HG03095 (cell line): ENCODE results near the gene PIM1.
A peak's percentile ranks its signal among the peaks of the same experiment; 100 is the strongest.

ENCODE experiments used
- ATAC-seq: cut with Tn5 transposase; IDR thresholded peaks from one replicate; pipeline ENCODE4 v1.9.1; 2021; ENCODE audit warnings: moderate library complexity; ENCODE audit not compliant: unreplicated experiment

Gene PIM1

GRCh38 chr6:37137201-37138090, 32.5 kb upstream of the PIM1 start:
- ATAC-seq, result no peak

GRCh38 chr6:37138856-37139229, 31.1 kb upstream of the PIM1 start:
- no peak for ATAC-seq

GRCh38 chr6:37139230-37139962, 30.6 kb upstream of the PIM1 start:
- no peak for ATAC-seq

GRCh38 chr6:37140145-37140544, 29.8 kb upstream of the PIM1 start:
- ATAC-seq, result no peak

GRCh38 chr6:37141281-37142049, 28.5 kb upstream of the PIM1 start:
- no peak for ATAC-seq

GRCh38 chr6:37142050-37142614, 27.8 kb upstream of the PIM1 start:
- ATAC-seq, result no peak

- ATAC-seq, result no peak
Observed at GRCh38 chr6:37143585-37143984, 26.4 kb upstream of the PIM1 start.

GRCh38 chr6:37145443-37145842, 24.5 kb upstream of the PIM1 start:
- no peak for ATAC-seq

- ATAC-seq, result no peak
Observed at GRCh38 chr6:37146735-37147157, 23.2 kb upstream of the PIM1 start.

GRCh38 chr6:37149745-37150144, 20.2 kb upstream of the PIM1 start:
- no peak for ATAC-seq

- no peak for ATAC-seq
Observed at GRCh38 chr6:37150314-37150713, 19.6 kb upstream of the PIM1 start.

GRCh38 chr6:37155394-37156312, 14.3 kb upstream of the PIM1 start:
- peak; percentile 87 for ATAC-seq

GRCh38 chr6:37158508-37158907, 11.4 kb upstream of the PIM1 start:
- no peak for ATAC-seq

- ATAC-seq, result no peak
Observed at GRCh38 chr6:37160922-37161778, 8.8 kb upstream of the PIM1 start.

GRCh38 chr6:37162740-37163139, 7.2 kb upstream of the PIM1 start:
- no peak for ATAC-seq

- ATAC-seq, result no peak
Observed at GRCh38 chr6:37168163-37168758, 1.7 kb upstream of the PIM1 start.

GRCh38 chr6:37168811-37169495, 999 bp upstream of the PIM1 start:
- peak; percentile 1 for ATAC-seq
